ENCODE measurements around the gene SH3RF3.

GRCh38 chr2:109513230-109513629 is 384.2 kb downstream of the SH3RF3 start:
- TF ChIP-seq CTCF (IDR thresholded peaks at IDR 0.05; ENCODE audit: insufficient read depth, low read depth, low read length) (no peak), EZH2 (IDR thresholded peaks at IDR 0.05; ENCODE audit: insufficient read depth, low read length) (no peak)
